ENCODE results near the gene SARNP.

DNA sequence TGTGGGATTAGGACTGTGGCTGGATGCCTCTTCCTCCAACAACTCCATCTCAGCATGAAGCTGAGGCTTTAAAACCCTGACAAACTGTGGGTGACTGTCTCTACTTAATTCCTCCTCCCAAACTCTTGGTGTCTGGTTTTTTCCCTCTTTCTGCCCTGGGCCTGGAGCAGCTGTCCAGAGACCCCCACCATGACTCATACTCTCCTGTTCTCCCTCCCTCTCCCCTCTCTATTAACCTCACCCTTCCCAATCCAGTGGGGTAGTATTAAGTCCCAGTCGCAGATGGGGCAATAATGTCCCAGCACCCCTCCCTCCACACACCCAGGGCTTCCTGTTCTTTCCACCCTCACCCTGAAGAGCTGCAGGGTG lies 13.9 kb upstream of the SARNP start:
- TF ChIP-seq, protein P1, sequence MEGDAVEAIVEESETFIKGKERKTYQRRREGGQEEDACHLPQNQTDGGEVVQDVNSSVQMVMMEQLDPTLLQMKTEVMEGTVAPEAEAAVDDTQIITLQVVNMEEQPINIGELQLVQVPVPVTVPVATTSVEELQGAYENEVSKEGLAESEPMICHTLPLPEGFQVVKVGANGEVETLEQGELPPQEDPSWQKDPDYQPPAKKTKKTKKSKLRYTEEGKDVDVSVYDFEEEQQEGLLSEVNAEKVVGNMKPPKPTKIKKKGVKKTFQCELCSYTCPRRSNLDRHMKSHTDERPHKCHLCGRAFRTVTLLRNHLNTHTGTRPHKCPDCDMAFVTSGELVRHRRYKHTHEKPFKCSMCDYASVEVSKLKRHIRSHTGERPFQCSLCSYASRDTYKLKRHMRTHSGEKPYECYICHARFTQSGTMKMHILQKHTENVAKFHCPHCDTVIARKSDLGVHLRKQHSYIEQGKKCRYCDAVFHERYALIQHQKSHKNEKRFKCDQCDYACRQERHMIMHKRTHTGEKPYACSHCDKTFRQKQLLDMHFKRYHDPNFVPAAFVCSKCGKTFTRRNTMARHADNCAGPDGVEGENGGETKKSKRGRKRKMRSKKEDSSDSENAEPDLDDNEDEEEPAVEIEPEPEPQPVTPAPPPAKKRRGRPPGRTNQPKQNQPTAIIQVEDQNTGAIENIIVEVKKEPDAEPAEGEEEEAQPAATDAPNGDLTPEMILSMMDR (conservative IDR thresholded peaks at IDR 0.05; ENCODE audit: low read length) = no peak
- TF ChIP-seq EZH2phosphoT487 (IDR thresholded peaks at IDR 0.05; ENCODE audit: borderline replicate concordance, low read depth, low read length) = no peak
